ENCODE measurements around the gene ATAT1. TPM values are rescaled to one million over a fixed set of nuclear protein-coding genes. Genes with fewer than 3 reads are reported as not detected.

The ATAT1 gene
- total RNA-seq (2014; rRNA removed; shearing (Covaris generic)), result 4.5 and 6.6 TPM in 2 replicates
- polyA plus RNA-seq (2015; cell fraction: cytosol; rRNA removed), result 8.9 and 9.7 TPM in 2 replicates
- 28.3 and 35.2 TPM in 2 replicates for polyA plus RNA-seq (2015; cell fraction: nucleus; rRNA removed)

GRCh38 chr6:30626484-30627366, at the start of gene ATAT1:
Gene ATAT1, plus strand, starts transcription at chr6:30626874.
- DNase-seq (ENCODE audit: low read depth), result peak; percentile 81

DNA sequence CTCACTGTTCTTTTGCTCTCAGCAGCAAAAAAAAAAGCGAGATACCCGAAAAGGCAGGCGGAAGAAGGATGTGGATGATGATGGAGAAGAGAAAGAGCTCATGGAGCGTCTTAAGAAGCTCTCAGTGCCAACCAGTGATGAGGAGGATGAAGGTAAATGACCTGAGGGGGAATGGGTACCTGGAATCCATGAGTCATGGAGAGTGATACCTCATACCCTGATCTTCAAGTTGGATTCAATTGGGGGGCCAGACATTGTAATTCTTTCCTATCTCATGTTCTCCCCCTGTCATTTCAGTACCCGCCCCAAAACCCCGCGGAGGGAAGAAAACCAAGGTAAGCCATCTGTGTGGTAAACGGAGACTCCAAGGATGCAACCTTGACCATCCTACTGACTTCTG, 48.6 kb upstream of the ATAT1 start:
- DNase-seq (ENCODE audit: low read depth), result no peak

- no peak for DNase-seq (ENCODE audit: low read depth)
These were observed 42.8 kb upstream of the ATAT1 start for GRCh38 chr6:30583921-30584320.

DNA sequence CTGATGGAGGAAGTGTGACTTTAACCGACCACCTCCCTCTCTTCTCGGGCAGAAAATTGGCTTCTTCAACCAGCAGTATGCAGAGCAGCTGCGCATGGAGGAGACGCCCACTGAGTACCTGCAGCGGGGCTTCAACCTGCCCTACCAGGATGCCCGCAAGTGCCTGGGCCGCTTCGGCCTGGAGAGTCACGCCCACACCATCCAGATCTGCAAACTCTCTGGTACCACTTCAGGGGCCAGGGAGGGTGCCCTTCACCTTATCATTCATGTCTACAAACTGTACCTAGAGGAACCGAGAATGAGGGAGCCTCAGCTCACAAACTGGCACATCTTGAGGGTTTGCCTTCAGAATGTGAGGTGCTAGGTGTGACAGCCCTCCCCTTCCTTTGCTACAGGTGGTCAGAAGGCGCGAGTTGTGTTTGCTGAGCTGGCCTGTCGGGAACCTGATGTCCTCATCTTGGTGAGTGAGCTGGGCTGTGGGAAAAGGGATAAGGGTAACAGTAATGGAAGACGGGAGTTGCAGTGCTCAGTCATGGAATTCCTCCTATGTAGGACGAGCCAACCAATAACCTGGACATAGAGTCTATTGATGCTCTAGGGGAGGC, 36.8 kb upstream of the ATAT1 start:
- no peak for DNase-seq (ENCODE audit: low read depth)

GRCh38 chr6:30590509-30590908, 36.2 kb upstream of the ATAT1 start:
- DNase-seq (ENCODE audit: low read depth), result no peak

GRCh38 chr6:30591008-30591407, 35.7 kb upstream of the ATAT1 start:
- DNase-seq (ENCODE audit: low read depth), result no peak

DNA sequence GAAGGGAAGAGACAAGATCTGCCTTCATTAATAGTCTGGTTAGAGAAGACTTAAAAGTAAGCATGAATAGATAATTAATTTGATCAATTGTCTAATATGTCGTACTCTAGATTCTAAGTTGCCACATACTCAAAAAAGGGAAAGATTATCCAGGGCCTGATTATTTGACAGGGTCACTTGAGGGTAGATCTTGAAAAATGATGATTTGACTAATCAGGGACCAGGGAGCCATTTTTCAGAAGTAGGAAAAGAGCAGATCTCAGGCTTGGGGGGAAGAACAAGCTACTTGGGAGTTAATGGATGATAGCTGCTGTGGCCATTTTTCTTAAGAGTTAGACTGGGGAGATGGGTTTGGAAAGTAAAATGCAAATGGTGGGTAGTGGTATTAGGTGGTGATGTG, 34.4 kb upstream of the ATAT1 start:
- DNase-seq (ENCODE audit: low read depth), result no peak

DNA sequence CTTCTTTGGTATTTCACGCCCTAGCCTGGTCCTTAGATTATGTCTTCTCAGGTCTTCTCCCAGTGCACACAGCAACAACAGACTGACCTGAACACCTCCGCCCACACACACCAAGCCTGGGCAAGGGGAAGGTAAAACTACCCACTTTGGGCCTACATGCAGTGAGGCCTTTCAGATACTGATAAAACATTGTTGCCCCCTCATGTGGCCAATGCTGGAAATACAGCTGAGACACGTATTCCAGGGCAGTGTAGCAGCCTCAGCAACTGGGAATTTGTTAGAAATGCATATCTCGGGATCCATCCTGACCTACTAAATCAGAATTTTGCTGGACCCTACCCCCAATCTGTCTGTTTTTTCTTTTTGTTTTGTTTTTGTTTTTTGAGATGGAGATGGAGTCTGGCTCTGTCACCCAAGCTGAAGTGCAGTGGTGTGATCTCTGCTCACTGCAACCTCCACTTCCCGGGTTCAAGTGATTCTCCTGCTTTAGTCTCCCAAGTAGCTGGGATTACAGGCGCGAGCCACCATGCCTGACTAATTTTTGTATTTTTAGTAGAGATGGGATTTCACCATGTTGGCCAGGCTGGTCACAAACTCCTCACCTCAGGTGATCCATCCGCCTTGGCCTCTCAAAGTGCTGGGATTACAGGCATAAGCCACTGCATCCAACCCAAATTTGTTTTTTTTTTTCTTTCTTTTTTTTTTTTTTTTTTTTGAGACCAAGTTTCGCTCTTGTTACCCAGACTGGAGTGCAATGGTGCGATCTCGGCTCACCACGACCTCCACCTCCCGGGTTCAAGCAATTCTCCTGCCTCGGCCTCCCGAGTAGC, 29.1 kb upstream of the ATAT1 start:
- peak; percentile 71 for DNase-seq (ENCODE audit: low read depth)

- no peak for DNase-seq (ENCODE audit: low read depth)
These were observed 27.6 kb upstream of the ATAT1 start for GRCh38 chr6:30598912-30599624.

- no peak for DNase-seq (ENCODE audit: low read depth)
These were observed 26.9 kb upstream of the ATAT1 start for GRCh38 chr6:30599625-30600324.

DNA sequence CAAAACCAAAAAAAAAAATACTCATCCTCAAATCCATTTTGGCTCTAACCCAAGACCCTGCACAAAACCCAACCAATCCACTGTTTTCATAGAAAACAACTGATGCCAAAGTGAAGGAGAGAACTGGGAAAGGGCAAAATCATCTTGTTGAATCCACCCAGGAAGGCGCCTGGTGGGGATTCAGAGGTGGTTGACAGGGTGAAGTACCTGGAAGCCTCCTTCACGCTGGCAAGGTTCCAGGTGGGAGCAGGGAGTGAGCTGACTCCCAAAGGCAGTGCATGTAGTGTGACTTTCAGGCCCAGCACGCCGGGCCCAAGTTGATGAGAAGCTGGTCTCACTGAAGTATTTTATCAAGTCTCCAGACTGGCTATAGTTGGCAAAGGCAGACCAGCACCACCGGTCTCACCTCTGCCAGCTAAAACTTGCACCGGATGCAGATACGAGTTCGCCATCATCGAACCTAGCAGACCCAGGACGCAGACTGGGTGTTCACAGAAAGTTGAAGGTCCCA, 26.2 kb upstream of the ATAT1 start:
- no peak for DNase-seq (ENCODE audit: low read depth)

- DNase-seq (ENCODE audit: low read depth), result no peak
These were observed 25.2 kb upstream of the ATAT1 start for GRCh38 chr6:30601436-30601814.

DNA sequence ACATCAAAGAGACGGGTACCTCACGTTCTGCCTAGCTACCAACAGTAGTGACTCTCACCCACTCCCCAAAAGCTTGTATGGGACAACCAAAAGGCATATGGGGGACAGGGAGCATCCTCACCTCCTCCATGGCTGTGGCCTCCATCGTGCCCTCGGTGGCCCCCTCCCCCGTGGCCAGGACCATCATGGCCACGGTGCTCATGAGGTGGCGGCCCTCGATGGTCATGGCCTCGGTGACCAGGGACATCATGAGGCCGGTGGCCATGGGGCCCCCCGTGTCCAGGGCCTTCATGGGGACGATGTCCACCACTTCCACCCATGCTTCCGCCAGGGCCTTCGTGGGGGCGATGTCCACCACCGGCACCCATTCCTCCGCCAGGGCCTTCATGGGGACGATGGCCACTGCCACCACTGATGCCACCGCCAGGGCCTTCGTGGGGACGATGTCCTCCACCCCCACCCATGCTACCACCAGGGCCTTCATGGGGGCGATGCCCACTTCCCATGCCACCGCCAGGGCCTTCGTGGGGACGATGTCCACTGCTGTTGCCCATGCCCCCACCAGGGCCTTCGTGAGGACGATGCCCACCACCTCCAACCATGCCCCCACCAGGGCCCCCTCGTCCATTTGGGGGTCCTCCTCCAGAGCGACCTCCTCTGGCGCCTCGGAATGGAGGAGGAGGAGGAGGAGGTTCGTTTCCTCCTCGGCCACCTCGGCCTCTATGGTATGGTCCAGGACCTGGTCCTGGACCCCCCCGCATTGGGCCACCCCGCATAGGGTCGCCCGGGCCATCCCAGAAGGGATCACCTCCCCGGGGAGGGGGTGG, 24.6 kb upstream of the ATAT1 start:
- no peak for DNase-seq (ENCODE audit: low read depth)

DNA sequence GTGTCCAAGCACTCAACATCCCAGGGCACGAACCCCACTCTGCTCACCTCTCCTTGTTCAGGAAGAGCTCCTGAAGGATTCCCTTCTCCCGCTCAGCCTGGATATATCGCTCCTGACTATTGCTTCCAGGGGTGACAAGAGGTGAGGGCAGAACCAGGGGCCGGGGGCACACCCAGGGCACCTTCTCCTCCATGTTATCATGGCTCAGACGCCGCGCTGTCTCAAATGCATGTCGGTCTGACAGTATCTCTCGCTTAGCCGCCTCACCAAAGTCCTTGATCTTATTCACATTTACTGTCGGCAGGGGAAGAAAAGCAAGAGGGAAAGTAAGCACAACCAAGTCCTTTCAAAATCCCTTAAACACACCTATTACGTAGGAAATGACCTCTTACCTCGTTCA, 22.7 kb upstream of the ATAT1 start:
- no peak for DNase-seq (ENCODE audit: low read depth)

DNA sequence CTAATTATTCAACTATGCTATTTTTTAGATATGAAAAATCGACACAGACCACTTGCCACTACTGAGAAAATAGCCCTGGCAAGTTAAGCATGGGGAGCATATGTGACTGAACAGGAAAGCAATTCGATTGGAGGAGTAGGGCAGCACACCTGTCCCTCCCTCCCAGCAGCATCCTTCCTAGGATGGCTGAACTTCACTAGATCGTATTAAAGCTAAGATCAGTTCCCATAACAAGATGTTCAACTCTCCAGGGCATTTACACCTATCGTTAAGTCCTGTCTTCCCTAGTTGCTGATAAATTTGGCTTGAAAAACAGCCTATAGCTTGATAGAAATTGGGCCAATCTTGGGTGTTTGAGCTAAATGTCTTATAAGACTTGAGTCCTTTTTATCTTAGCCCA, 16.6 kb upstream of the ATAT1 start:
- no peak for DNase-seq (ENCODE audit: low read depth)

GRCh38 chr6:30611150-30611855, 15.4 kb upstream of the ATAT1 start:
- DNase-seq (ENCODE audit: low read depth), result no peak

DNA sequence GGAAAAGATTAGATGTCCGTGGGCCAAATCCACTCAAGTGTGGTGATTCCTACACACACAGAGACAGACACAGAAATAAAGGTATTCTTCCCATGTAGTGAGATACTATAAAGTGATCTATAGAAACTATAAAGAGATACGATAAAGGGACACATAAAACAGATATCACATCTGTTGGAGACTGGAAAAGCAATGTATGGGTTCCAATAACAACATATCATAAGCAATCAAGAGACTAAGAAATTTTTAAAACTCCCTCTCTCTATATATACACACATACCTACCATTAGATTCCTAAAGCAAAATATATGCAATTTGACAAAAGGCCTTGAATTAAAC, 14.8 kb upstream of the ATAT1 start:
- no peak for DNase-seq (ENCODE audit: low read depth)

DNA sequence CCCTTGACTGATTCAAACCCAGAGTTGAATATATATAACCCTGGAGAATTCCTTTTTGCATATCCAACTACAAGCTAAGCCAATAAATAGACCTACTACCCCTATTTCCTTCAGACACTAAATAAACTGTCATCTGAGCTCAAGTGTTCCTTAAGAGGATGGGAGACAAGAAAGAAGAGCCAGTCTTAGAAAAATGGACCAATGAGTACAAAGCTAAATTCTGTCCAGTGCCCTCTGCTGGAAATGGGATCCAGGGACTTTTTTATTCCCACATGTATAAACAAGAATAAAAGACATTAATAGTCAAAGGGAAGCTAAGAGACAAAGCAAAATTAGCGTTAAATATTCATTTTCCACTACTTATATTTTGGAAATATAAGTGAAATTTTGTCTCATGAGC, 14.5 kb upstream of the ATAT1 start:
- no peak for DNase-seq (ENCODE audit: low read depth)

DNA sequence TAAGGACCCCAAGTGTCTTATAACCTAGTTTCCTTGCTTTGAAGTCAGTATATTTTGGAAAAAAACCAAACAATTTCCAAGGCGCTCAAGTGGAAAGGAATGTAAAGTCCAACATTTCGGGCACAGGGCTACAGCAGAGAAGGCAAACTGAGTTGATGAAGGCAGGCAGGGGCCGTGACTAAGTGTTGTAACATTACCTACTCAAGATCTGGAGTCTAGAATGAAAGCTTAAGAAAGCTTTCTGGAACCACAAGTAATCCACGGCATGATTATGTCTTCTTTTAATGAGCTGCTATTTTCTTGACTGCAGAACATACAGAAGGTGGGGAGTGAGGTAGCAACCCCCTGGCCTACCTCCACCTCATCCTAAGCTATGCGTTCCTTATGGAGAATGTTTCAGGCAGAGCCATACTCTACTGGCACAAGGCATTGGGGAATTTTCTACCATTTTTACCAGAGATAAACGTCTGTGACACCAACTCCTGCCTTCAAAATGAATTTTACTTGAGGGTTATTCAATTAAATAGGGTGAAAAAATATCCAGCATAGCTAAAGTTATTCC, 13.9 kb upstream of the ATAT1 start:
- DNase-seq (ENCODE audit: low read depth), result no peak
